ENCODE data around the gene HOXB9.

GRCh38 chr17:48663134-48663924 lies 37.2 kb upstream of the HOXB9 start:
- TF ChIP-seq EZH2 (IDR thresholded peaks at IDR 0.05; ENCODE audit: borderline replicate concordance, low read length) (no peak), CTCF (IDR thresholded peaks at IDR 0.05; ENCODE audit: low read length) (peak; percentile 22; the same call in 1 of the 2 replicates)

Data from OCI-LY1 (cell line).